ENCODE results near the gene DNALI1. TPM values are rescaled to one million over a fixed set of nuclear protein-coding genes. Genes with fewer than 3 reads are reported as not detected.

Gene DNALI1
- total and polyA plus RNA-seq, 2 experiments from 2014 or later, result 5.4 to 25.6 TPM

GRCh38 chr1:37549341-37549740 is 7.4 kb upstream of the DNALI1 start:
- H3K36me3 Mint-ChIP-seq (ENCODE audit: low read depth), result peaks cover 52% of the 10 kb centered on the region
- H3K4me1 Mint-ChIP-seq, result peaks cover 10% of the 10 kb centered on the region
- Histone ChIP-seq H2AFZ (no peak overlapping the region), H3K27me3 (ENCODE audit: insufficient read depth) (no peaks in the 10 kb centered on the region), H3K79me2 (replicated peaks; ENCODE audit: insufficient read depth) (peaks cover 46% of the 10 kb centered on the region), H3K4me2 (no peak overlapping the region), H3K4me1 (ENCODE audit: insufficient read depth) (peaks cover 6% of the 10 kb centered on the region; the same call in 1 of the 2 replicates), H3K27ac (ENCODE audit: low read depth) (no peak overlapping the region), H3K4me3 (no peak overlapping the region), H3F3A (replicated peaks; ENCODE audit: low read depth) (no peaks in the 10 kb centered on the region), H4K20me1 (replicated peaks; ENCODE audit: insufficient read depth) (peaks cover 23% of the 10 kb centered on the region), H3K9me2 (ENCODE audit: insufficient read depth) (no peaks in the 10 kb centered on the region), H3K36me3 (ENCODE audit: insufficient read depth) (peaks cover 13% of the 10 kb centered on the region)
- no peak overlapping the region for H3K27ac Mint-ChIP-seq
- TF ChIP-seq NANOG (IDR thresholded peaks at IDR 0.05; ENCODE audit: borderline replicate concordance) (no peak), ETS1 (IDR thresholded peaks at IDR 0.05) (no peak), POLR2AphosphoS5 (IDR thresholded peaks at IDR 0.05; ENCODE audit: low read depth) (no peak), EZH2 (IDR thresholded peaks at IDR 0.05; ENCODE audit: low read depth, unreplicated experiment) (no peak), CTCF (conservative IDR thresholded peaks at IDR 0.05; ENCODE audit: low read depth in 2 of 2) (no peak), ZNF114 (CRISPR knock-in tag; IDR thresholded peaks at IDR 0.05) (no peak), STAT1 (IDR thresholded peaks at IDR 0.05; ENCODE audit: unreplicated experiment) (no peak), JUNB (IDR thresholded peaks at IDR 0.05; ENCODE audit: unreplicated experiment) (no peak), EZH2phosphoT487 (IDR thresholded peaks at IDR 0.05; ENCODE audit: unreplicated experiment) (no peak), ZNF331 (CRISPR knock-in tag; IDR thresholded peaks at IDR 0.05; ENCODE audit: low read depth) (no peak), CREB1 (CRISPR knock-in tag; IDR thresholded peaks at IDR 0.05; ENCODE audit: low read depth) (no peak), REST (IDR thresholded peaks at IDR 0.05; ENCODE audit: unreplicated experiment) (no peak)
- TF ChIP-seq, protein P1, sequence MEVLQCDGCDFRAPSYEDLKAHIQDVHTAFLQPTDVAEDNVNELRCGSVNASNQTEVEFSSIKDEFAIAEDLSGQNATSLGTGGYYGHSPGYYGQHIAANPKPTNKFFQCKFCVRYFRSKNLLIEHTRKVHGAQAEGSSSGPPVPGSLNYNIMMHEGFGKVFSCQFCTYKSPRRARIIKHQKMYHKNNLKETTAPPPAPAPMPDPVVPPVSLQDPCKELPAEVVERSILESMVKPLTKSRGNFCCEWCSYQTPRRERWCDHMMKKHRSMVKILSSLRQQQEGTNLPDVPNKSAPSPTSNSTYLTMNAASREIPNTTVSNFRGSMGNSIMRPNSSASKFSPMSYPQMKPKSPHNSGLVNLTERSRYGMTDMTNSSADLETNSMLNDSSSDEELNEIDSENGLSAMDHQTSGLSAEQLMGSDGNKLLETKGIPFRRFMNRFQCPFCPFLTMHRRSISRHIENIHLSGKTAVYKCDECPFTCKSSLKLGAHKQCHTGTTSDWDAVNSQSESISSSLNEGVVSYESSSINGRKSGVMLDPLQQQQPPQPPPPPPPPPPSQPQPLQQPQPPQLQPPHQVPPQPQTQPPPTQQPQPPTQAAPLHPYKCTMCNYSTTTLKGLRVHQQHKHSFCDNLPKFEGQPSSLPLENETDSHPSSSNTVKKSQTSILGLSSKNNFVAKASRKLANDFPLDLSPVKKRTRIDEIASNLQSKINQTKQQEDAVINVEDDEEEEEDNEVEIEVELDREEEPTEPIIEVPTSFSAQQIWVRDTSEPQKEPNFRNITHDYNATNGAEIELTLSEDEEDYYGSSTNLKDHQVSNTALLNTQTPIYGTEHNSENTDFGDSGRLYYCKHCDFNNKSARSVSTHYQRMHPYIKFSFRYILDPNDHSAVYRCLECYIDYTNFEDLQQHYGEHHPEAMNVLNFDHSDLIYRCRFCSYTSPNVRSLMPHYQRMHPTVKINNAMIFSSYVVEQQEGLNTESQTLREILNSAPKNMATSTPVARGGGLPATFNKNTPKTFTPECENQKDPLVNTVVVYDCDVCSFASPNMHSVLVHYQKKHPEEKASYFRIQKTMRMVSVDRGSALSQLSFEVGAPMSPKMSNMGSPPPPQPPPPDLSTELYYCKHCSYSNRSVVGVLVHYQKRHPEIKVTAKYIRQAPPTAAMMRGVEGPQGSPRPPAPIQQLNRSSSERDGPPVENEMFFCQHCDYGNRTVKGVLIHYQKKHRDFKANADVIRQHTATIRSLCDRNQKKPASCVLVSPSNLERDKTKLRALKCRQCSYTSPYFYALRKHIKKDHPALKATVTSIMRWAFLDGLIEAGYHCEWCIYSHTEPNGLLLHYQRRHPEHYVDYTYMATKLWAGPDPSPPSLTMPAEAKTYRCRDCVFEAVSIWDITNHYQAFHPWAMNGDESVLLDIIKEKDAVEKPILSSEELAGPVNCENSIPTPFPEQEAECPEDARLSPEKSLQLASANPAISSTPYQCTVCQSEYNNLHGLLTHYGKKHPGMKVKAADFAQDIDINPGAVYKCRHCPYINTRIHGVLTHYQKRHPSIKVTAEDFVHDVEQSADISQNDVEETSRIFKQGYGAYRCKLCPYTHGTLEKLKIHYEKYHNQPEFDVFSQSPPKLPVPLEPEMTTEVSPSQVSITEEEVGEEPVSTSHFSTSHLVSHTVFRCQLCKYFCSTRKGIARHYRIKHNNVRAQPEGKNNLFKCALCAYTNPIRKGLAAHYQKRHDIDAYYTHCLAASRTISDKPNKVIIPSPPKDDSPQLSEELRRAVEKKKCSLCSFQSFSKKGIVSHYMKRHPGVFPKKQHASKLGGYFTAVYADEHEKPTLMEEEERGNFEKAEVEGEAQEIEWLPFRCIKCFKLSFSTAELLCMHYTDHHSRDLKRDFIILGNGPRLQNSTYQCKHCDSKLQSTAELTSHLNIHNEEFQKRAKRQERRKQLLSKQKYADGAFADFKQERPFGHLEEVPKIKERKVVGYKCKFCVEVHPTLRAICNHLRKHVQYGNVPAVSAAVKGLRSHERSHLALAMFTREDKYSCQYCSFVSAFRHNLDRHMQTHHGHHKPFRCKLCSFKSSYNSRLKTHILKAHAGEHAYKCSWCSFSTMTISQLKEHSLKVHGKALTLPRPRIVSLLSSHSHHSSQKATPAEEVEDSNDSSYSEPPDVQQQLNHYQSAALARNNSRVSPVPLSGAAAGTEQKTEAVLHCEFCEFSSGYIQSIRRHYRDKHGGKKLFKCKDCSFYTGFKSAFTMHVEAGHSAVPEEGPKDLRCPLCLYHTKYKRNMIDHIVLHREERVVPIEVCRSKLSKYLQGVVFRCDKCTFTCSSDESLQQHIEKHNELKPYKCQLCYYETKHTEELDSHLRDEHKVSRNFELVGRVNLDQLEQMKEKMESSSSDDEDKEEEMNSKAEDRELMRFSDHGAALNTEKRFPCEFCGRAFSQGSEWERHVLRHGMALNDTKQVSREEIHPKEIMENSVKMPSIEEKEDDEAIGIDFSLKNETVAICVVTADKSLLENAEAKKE (CRISPR knock-in tag; IDR thresholded peaks at IDR 0.05), result no peak
- peaks cover 5% of the 10 kb centered on the region for H3K27me3 Mint-ChIP-seq (ENCODE audit: insufficient read depth, low read depth, poor library complexity)
- H3K4me3 Mint-ChIP-seq, result no peak overlapping the region
- DNase-seq (ENCODE audit: low spot score), result no peak
- no peak for ATAC-seq
- H3K9me3 Mint-ChIP-seq, result peaks cover 3% of the 10 kb centered on the region; the same call in 1 of the 3 replicates

Data from GM23338 (cell line).